ENCODE results near the gene TMEM132D. TPM values are rescaled to one million over a fixed set of nuclear protein-coding genes. Genes with fewer than 3 reads are reported as not detected.

TMEM132D gene
- total RNA-seq, 1 experiment from 2014 or later, result 0.26 TPM

GRCh38 chr12:129532707-129533499, 370.9 kb downstream of the TMEM132D start:
- H3K36me3 ChIP-seq, result no peaks in the 10 kb centered on the region
- no peak overlapping the region for H3K27ac ChIP-seq
- no peak for DNase-seq
- peaks cover 16% of the 10 kb centered on the region for H3K4me1 ChIP-seq
- no peaks in the 10 kb centered on the region for H3K9me3 ChIP-seq (replicated peaks)
- H3K4me3 ChIP-seq, result no peak overlapping the region
- H3K27me3 ChIP-seq, result no peaks in the 10 kb centered on the region

- Histone ChIP-seq H3K36me3 (no peaks in the 10 kb centered on the region), H3K27ac (no peak overlapping the region), H3K27me3 (no peaks in the 10 kb centered on the region), H3K9me3 (replicated peaks) (no peaks in the 10 kb centered on the region), H3K4me1 (peaks cover 16% of the 10 kb centered on the region), H3K4me3 (no peak overlapping the region)
- no peak for DNase-seq
Measured at GRCh38 chr12:129532082-129532481, 371.7 kb downstream of the TMEM132D start.

- H3K27ac ChIP-seq, result peak overlapping the region; percentile 58
- DNase-seq, result peak; percentile 86 to 90
- no peaks in the 10 kb centered on the region for H3K36me3 ChIP-seq
- no peaks in the 10 kb centered on the region for H3K27me3 ChIP-seq
- H3K9me3 ChIP-seq (replicated peaks), result no peaks in the 10 kb centered on the region
- H3K4me3 ChIP-seq, result no peak overlapping the region
- peaks cover 16% of the 10 kb centered on the region for H3K4me1 ChIP-seq
Measured at GRCh38 chr12:129530984-129531383, 372.8 kb downstream of the TMEM132D start.

GRCh38 chr12:129530517-129530916, 373.3 kb downstream of the TMEM132D start:
- H3K4me3 ChIP-seq, result no peak overlapping the region
- H3K9me3 ChIP-seq (replicated peaks), result no peaks in the 10 kb centered on the region
- H3K4me1 ChIP-seq, result peaks cover 16% of the 10 kb centered on the region
- H3K36me3 ChIP-seq, result no peaks in the 10 kb centered on the region
- H3K27ac ChIP-seq, result peak overlapping the region; percentile 58
- peak; percentile 12 to 58 for DNase-seq
- no peaks in the 10 kb centered on the region for H3K27me3 ChIP-seq

GRCh38 chr12:129527506-129527905, 376.3 kb downstream of the TMEM132D start:
- peaks cover 16% of the 10 kb centered on the region for H3K4me1 ChIP-seq
- no peaks in the 10 kb centered on the region for H3K9me3 ChIP-seq (replicated peaks)
- H3K36me3 ChIP-seq, result no peaks in the 10 kb centered on the region
- no peak for DNase-seq
- no peak overlapping the region for H3K4me3 ChIP-seq
- H3K27ac ChIP-seq, result no peak overlapping the region
- no peaks in the 10 kb centered on the region for H3K27me3 ChIP-seq

GRCh38 chr12:129523621-129524020, 380.2 kb downstream of the TMEM132D start:
- H3K4me3 ChIP-seq, result no peak overlapping the region
- H3K27me3 ChIP-seq, result no peaks in the 10 kb centered on the region
- no peaks in the 10 kb centered on the region for H3K4me1 ChIP-seq
- H3K9me3 ChIP-seq (replicated peaks), result no peaks in the 10 kb centered on the region
- no peak for DNase-seq
- no peak overlapping the region for H3K27ac ChIP-seq
- no peaks in the 10 kb centered on the region for H3K36me3 ChIP-seq

- no peak for DNase-seq
- Histone ChIP-seq H3K4me1 (no peaks in the 10 kb centered on the region), H3K27me3 (no peaks in the 10 kb centered on the region), H3K4me3 (no peak overlapping the region), H3K27ac (no peak overlapping the region), H3K9me3 (replicated peaks) (no peaks in the 10 kb centered on the region), H3K36me3 (no peaks in the 10 kb centered on the region)
Measured at GRCh38 chr12:129520739-129521138, 383.1 kb downstream of the TMEM132D start.

- no peak overlapping the region for H3K4me3 ChIP-seq
- H3K4me1 ChIP-seq, result no peaks in the 10 kb centered on the region
- no peaks in the 10 kb centered on the region for H3K27me3 ChIP-seq
- no peaks in the 10 kb centered on the region for H3K9me3 ChIP-seq (replicated peaks)
- no peaks in the 10 kb centered on the region for H3K36me3 ChIP-seq
- no peak for DNase-seq
- no peak overlapping the region for H3K27ac ChIP-seq
Measured at GRCh38 chr12:129503802-129504201, 400.0 kb downstream of the TMEM132D start.

GRCh38 chr12:129496226-129496625, 407.6 kb downstream of the TMEM132D start:
- Histone ChIP-seq H3K36me3 (no peaks in the 10 kb centered on the region), H3K27ac (no peak overlapping the region), H3K4me1 (no peaks in the 10 kb centered on the region), H3K27me3 (no peaks in the 10 kb centered on the region), H3K9me3 (replicated peaks) (no peaks in the 10 kb centered on the region), H3K4me3 (no peak overlapping the region)
- no peak for DNase-seq

GRCh38 chr12:129494766-129495165, 409.1 kb downstream of the TMEM132D start:
- no peak for DNase-seq

GRCh38 chr12:129494260-129494659, 409.6 kb downstream of the TMEM132D start:
- no peak overlapping the region for H3K27ac ChIP-seq
- H3K4me1 ChIP-seq, result no peaks in the 10 kb centered on the region
- DNase-seq, result no peak
- H3K4me3 ChIP-seq, result no peak overlapping the region
- no peaks in the 10 kb centered on the region for H3K27me3 ChIP-seq
- H3K36me3 ChIP-seq, result no peaks in the 10 kb centered on the region
- H3K9me3 ChIP-seq (replicated peaks), result no peaks in the 10 kb centered on the region

More at GRCh38 chr12:129494766-129495165, 409.1 kb downstream of the TMEM132D start:
- H3K4me3 ChIP-seq, result no peak overlapping the region
- no peaks in the 10 kb centered on the region for H3K27me3 ChIP-seq
- no peak overlapping the region for H3K27ac ChIP-seq
- no peaks in the 10 kb centered on the region for H3K9me3 ChIP-seq (replicated peaks)
- no peaks in the 10 kb centered on the region for H3K4me1 ChIP-seq
- no peaks in the 10 kb centered on the region for H3K36me3 ChIP-seq

GRCh38 chr12:129489100-129489676, 414.6 kb downstream of the TMEM132D start:
- Histone ChIP-seq H3K36me3 (no peaks in the 10 kb centered on the region), H3K4me1 (no peaks in the 10 kb centered on the region), H3K27ac (no peak overlapping the region), H3K27me3 (no peaks in the 10 kb centered on the region), H3K4me3 (no peak overlapping the region), H3K9me3 (replicated peaks) (no peaks in the 10 kb centered on the region)
- DNase-seq, result no peak

- Histone ChIP-seq H3K4me1 (no peaks in the 10 kb centered on the region), H3K27ac (no peak overlapping the region), H3K27me3 (no peaks in the 10 kb centered on the region), H3K36me3 (no peaks in the 10 kb centered on the region), H3K4me3 (no peak overlapping the region), H3K9me3 (replicated peaks) (no peaks in the 10 kb centered on the region)
- DNase-seq, result no peak
Measured at GRCh38 chr12:129486931-129487330, 416.9 kb downstream of the TMEM132D start.

- Histone ChIP-seq H3K27me3 (no peaks in the 10 kb centered on the region), H3K27ac (no peak overlapping the region), H3K4me1 (no peaks in the 10 kb centered on the region), H3K36me3 (no peaks in the 10 kb centered on the region), H3K4me3 (no peak overlapping the region), H3K9me3 (replicated peaks) (no peaks in the 10 kb centered on the region)
- no peak for DNase-seq
Measured at GRCh38 chr12:129483111-129483893, 420.5 kb downstream of the TMEM132D start.

GRCh38 chr12:129481921-129482320, 421.9 kb downstream of the TMEM132D start:
- no peak overlapping the region for H3K4me3 ChIP-seq
- DNase-seq, result no peak
- no peaks in the 10 kb centered on the region for H3K27me3 ChIP-seq
- H3K36me3 ChIP-seq, result no peaks in the 10 kb centered on the region
- no peaks in the 10 kb centered on the region for H3K9me3 ChIP-seq (replicated peaks)
- H3K27ac ChIP-seq, result no peak overlapping the region
- no peaks in the 10 kb centered on the region for H3K4me1 ChIP-seq

Measured in SJCRH30 (cell line).